ENCODE results near the gene NTRK3.

The NTRK3 gene

GRCh38 chr15:88126695-88127431 is 129.7 kb downstream of the NTRK3 start:
- Histone ChIP-seq H4K91ac (ENCODE audit: low read depth, low read length) (no peak overlapping the region), H3K4ac (ENCODE audit: low read depth, low read length) (no peak overlapping the region), H3K4me3 (ENCODE audit: low read depth, low read length) (no peak overlapping the region), H3K18ac (ENCODE audit: low read length) (no peak overlapping the region), H3K27me3 (ENCODE audit: insufficient read depth, low read length) (no peaks in the 10 kb centered on the region), H3K4me2 (ENCODE audit: low read length) (no peak overlapping the region), H3K14ac (ENCODE audit: low read length) (no peak overlapping the region), H3K36me3 (ENCODE audit: control insufficient read depth in 1 of 2, insufficient read depth in 2 of 2, low read length in 2 of 2) (no peaks in the 10 kb centered on the region), H2AK5ac (ENCODE audit: low read length) (no peak overlapping the region), H3K9ac (ENCODE audit: low read length) (no peak overlapping the region), H3K79me1 (ENCODE audit: low read length) (no peaks in the 10 kb centered on the region), H3K23ac (ENCODE audit: low read length) (no peak overlapping the region), H2BK5ac (ENCODE audit: low read depth, low read length, poor library complexity) (no peak overlapping the region), H2AFZ (ENCODE audit: insufficient read depth, low read length, poor library complexity) (no peak overlapping the region), H2BK12ac (ENCODE audit: low read length) (no peak overlapping the region), H3K27ac (ENCODE audit: low read depth, low read length) (no peak overlapping the region), H3K4me1 (ENCODE audit: control insufficient read depth in 1 of 2, insufficient read depth in 2 of 2, low read length in 2 of 2) (no peaks in the 10 kb centered on the region), H4K8ac (ENCODE audit: low read depth, low read length) (no peak overlapping the region), H2BK120ac (ENCODE audit: insufficient read depth, low read length, poor library complexity) (no peak overlapping the region), H3K79me2 (ENCODE audit: control insufficient read depth, insufficient read depth, low read length, poor library complexity) (no peaks in the 10 kb centered on the region), H3K9me3 (ENCODE audit: insufficient read depth, low read depth, low read length) (no peaks in the 10 kb centered on the region), H4K12ac (ENCODE audit: low read depth, low read length) (no peak overlapping the region)
- no peak for DNase-seq
- no CpG with 5 or more reads among the region's 6 CpGs for WGBS (ENCODE audit: extremely low coverage, insufficient coverage, insufficient read length)

GRCh38 chr15:88125576-88125975 is 131.0 kb downstream of the NTRK3 start:
- Histone ChIP-seq H3K79me1 (ENCODE audit: low read length) (no peaks in the 10 kb centered on the region), H3K4ac (ENCODE audit: low read depth, low read length) (no peak overlapping the region), H3K9me3 (ENCODE audit: insufficient read depth, low read depth, low read length) (no peaks in the 10 kb centered on the region), H3K27ac (ENCODE audit: low read depth, low read length) (no peak overlapping the region), H2BK12ac (ENCODE audit: low read length) (no peak overlapping the region), H3K4me1 (ENCODE audit: control insufficient read depth in 1 of 2, insufficient read depth in 2 of 2, low read length in 2 of 2) (no peaks in the 10 kb centered on the region), H2AFZ (ENCODE audit: insufficient read depth, low read length, poor library complexity) (no peak overlapping the region), H3K36me3 (ENCODE audit: control insufficient read depth in 1 of 2, insufficient read depth in 2 of 2, low read length in 2 of 2) (no peaks in the 10 kb centered on the region), H4K12ac (ENCODE audit: low read depth, low read length) (no peak overlapping the region), H4K8ac (ENCODE audit: low read depth, low read length) (no peak overlapping the region), H3K23ac (ENCODE audit: low read length) (no peak overlapping the region), H2BK120ac (ENCODE audit: insufficient read depth, low read length, poor library complexity) (no peak overlapping the region), H3K9ac (ENCODE audit: low read length) (no peak overlapping the region), H4K91ac (ENCODE audit: low read depth, low read length) (no peak overlapping the region), H2BK5ac (ENCODE audit: low read depth, low read length, poor library complexity) (no peak overlapping the region), H3K27me3 (ENCODE audit: insufficient read depth, low read length) (no peaks in the 10 kb centered on the region), H3K79me2 (ENCODE audit: control insufficient read depth, insufficient read depth, low read length, poor library complexity) (no peaks in the 10 kb centered on the region), H3K14ac (ENCODE audit: low read length) (no peak overlapping the region), H3K4me3 (ENCODE audit: low read depth, low read length) (no peak overlapping the region), H2AK5ac (ENCODE audit: low read length) (no peak overlapping the region), H3K18ac (ENCODE audit: low read length) (no peak overlapping the region), H3K4me2 (ENCODE audit: low read length) (no peak overlapping the region)
- WGBS (ENCODE audit: extremely low coverage, insufficient coverage, insufficient read length): no CpG with 5 or more reads among the region's 7 CpGs
- DNase-seq: no peak

- H3K9ac ChIP-seq (ENCODE audit: low read length): no peak overlapping the region
- H3K79me2 ChIP-seq (ENCODE audit: control insufficient read depth, insufficient read depth, low read length, poor library complexity): no peaks in the 10 kb centered on the region
- no peak overlapping the region for H2AK5ac ChIP-seq (ENCODE audit: low read length)
- H2BK120ac ChIP-seq (ENCODE audit: insufficient read depth, low read length, poor library complexity): no peak overlapping the region
- no peak overlapping the region for H3K14ac ChIP-seq (ENCODE audit: low read length)
- no peak overlapping the region for H2BK12ac ChIP-seq (ENCODE audit: low read length)
- no CpG with 5 or more reads among the region's 5 CpGs for WGBS (ENCODE audit: extremely low coverage, insufficient coverage, insufficient read length)
- no peaks in the 10 kb centered on the region for H3K27me3 ChIP-seq (ENCODE audit: insufficient read depth, low read length)
- no peaks in the 10 kb centered on the region for H3K79me1 ChIP-seq (ENCODE audit: low read length)
- no peaks in the 10 kb centered on the region for H3K36me3 ChIP-seq (ENCODE audit: control insufficient read depth in 1 of 2, insufficient read depth in 2 of 2, low read length in 2 of 2)
- no peak overlapping the region for H4K91ac ChIP-seq (ENCODE audit: low read depth, low read length)
- H3K4ac ChIP-seq (ENCODE audit: low read depth, low read length): no peak overlapping the region
- H3K4me3 ChIP-seq (ENCODE audit: low read depth, low read length): no peak overlapping the region
- no peaks in the 10 kb centered on the region for H3K9me3 ChIP-seq (ENCODE audit: insufficient read depth, low read depth, low read length)
- H3K27ac ChIP-seq (ENCODE audit: low read depth, low read length): no peak overlapping the region
- H3K4me1 ChIP-seq (ENCODE audit: control insufficient read depth in 1 of 2, insufficient read depth in 2 of 2, low read length in 2 of 2): no peaks in the 10 kb centered on the region
- no peak overlapping the region for H3K18ac ChIP-seq (ENCODE audit: low read length)
- no peak for DNase-seq
- H2BK5ac ChIP-seq (ENCODE audit: low read depth, low read length, poor library complexity): no peak overlapping the region
- no peak overlapping the region for H3K23ac ChIP-seq (ENCODE audit: low read length)
- no peak overlapping the region for H2AFZ ChIP-seq (ENCODE audit: insufficient read depth, low read length, poor library complexity)
- no peak overlapping the region for H3K4me2 ChIP-seq (ENCODE audit: low read length)
- H4K8ac ChIP-seq (ENCODE audit: low read depth, low read length): no peak overlapping the region
- no peak overlapping the region for H4K12ac ChIP-seq (ENCODE audit: low read depth, low read length)
Observed at GRCh38 chr15:88124199-88124598, 132.3 kb downstream of the NTRK3 start.

- Histone ChIP-seq H3K79me2 (ENCODE audit: control insufficient read depth, insufficient read depth, low read length, poor library complexity) (no peaks in the 10 kb centered on the region), H3K79me1 (ENCODE audit: low read length) (no peaks in the 10 kb centered on the region), H3K27me3 (ENCODE audit: insufficient read depth, low read length) (no peaks in the 10 kb centered on the region), H3K23ac (ENCODE audit: low read length) (no peak overlapping the region), H4K91ac (ENCODE audit: low read depth, low read length) (no peak overlapping the region), H2BK5ac (ENCODE audit: low read depth, low read length, poor library complexity) (no peak overlapping the region), H3K4me2 (ENCODE audit: low read length) (no peak overlapping the region), H2BK12ac (ENCODE audit: low read length) (no peak overlapping the region), H2AFZ (ENCODE audit: insufficient read depth, low read length, poor library complexity) (no peak overlapping the region), H3K4me3 (ENCODE audit: low read depth, low read length) (no peak overlapping the region), H4K8ac (ENCODE audit: low read depth, low read length) (no peak overlapping the region), H3K9me3 (ENCODE audit: insufficient read depth, low read depth, low read length) (no peaks in the 10 kb centered on the region), H3K4ac (ENCODE audit: low read depth, low read length) (no peak overlapping the region), H2BK120ac (ENCODE audit: insufficient read depth, low read length, poor library complexity) (no peak overlapping the region), H4K12ac (ENCODE audit: low read depth, low read length) (no peak overlapping the region), H3K27ac (ENCODE audit: low read depth, low read length) (no peak overlapping the region), H3K36me3 (ENCODE audit: control insufficient read depth in 1 of 2, insufficient read depth in 2 of 2, low read length in 2 of 2) (no peaks in the 10 kb centered on the region), H3K9ac (ENCODE audit: low read length) (no peak overlapping the region), H3K18ac (ENCODE audit: low read length) (no peak overlapping the region), H3K14ac (ENCODE audit: low read length) (no peak overlapping the region), H3K4me1 (ENCODE audit: control insufficient read depth in 1 of 2, insufficient read depth in 2 of 2, low read length in 2 of 2) (no peaks in the 10 kb centered on the region), H2AK5ac (ENCODE audit: low read length) (no peak overlapping the region)
- no peak for DNase-seq
- WGBS (ENCODE audit: extremely low coverage, insufficient coverage, insufficient read length): no CpG with 5 or more reads among the region's 2 CpGs
Observed at GRCh38 chr15:88121968-88122530, 134.5 kb downstream of the NTRK3 start.

Measured in trophoblast cell (in vitro differentiated cells and primary cell).